Spinal cord (tissue), 10 donors: ENCODE results near the gene HIVEP1. TPM values are rescaled to one million over a fixed set of nuclear protein-coding genes. Genes with fewer than 3 reads are reported as not detected.
A peak's percentile ranks its signal among the peaks of the same experiment; 100 is the strongest.

Source experiments
- DNase-seq, 6 donors: peaks; one replicate each; pipeline versions ENCODE4 v3.0.0 to v3.0.0-alpha.2; 2013 to 2015; ENCODE audit warnings: low spot score in 6 of 6, low read depth in 4 of 6
- H3K27ac ChIP-seq: one replicate; pipeline ENCODE4 v1.5.1; 2013; ENCODE audit warnings: low read depth, low read length, control low read depth
- H3K27me3 ChIP-seq: one replicate; pipeline ENCODE4 v1.6.1; 2013; ENCODE audit warnings: low read length; ENCODE audit not compliant: control insufficient read depth, insufficient read depth
- H3K36me3 ChIP-seq: one replicate; pipeline ENCODE4 v1.6.1; 2013; ENCODE audit warnings: low read length; ENCODE audit not compliant: control insufficient read depth, insufficient read depth
- H3K4me1 ChIP-seq: one replicate; pipeline ENCODE4 v1.6.1; 2013; ENCODE audit warnings: low read length; ENCODE audit not compliant: control insufficient read depth, insufficient read depth
- H3K4me3 ChIP-seq: one replicate; pipeline ENCODE4 v1.5.1; 2013; ENCODE audit warnings: low read depth, low read length, control low read depth
- H3K9me3 ChIP-seq: one replicate; pipeline ENCODE4 v1.6.1; 2013; ENCODE audit warnings: low read length; ENCODE audit not compliant: control insufficient read depth, insufficient read depth
- WGBS: methylation state at CpG from one replicate; pipeline ENCODE4 v1.1.5; 2013; ENCODE audit warnings: missing lambda C conversion rate; ENCODE audit not compliant: insufficient coverage; 5-methylcytosine and 5-hydroxymethylcytosine counted together
- polyA plus RNA-seq, 2 donors: library from polyadenylated mRNA; unstranded; fragments of 120-200 nt; gene quantifications; one replicate each; pipeline ENCODE4 v1.2.1, GENCODE V29; 2013; ENCODE audit not compliant: insufficient read length in 2 of 2
- total RNA-seq, 2 donors: library from RNA; depleted of rRNA in 1 of 2; stranded (reverse); fragments of 120-200 nt in 1 of 2; fragments of >200 nt in 1 of 2; gene quantifications; one replicate each; pipeline versions ENCODE4 v1.2.3 to v1.2.4, GENCODE V29; 2013 to 2014
- donor health status: healthy.

HIVEP1 gene
- total and polyA plus RNA-seq, 4 donors = 20.4 to 29.6 (median 22.5) TPM

GRCh38 chr6:12058172-12058961, 46.3 kb downstream of the HIVEP1 start:
- Histone ChIP-seq H3K27ac (no peak overlapping the region), H3K9me3 (no peaks in the 10 kb centered on the region), H3K4me1 (peaks cover 7% of the 10 kb centered on the region), H3K4me3 (no peak overlapping the region), H3K36me3 (no peaks in the 10 kb centered on the region), H3K27me3 (no peaks in the 10 kb centered on the region)
- 70% methylated on average over 3 of the region's 5 CpGs for WGBS
- DNase-seq = no peak

DNA sequence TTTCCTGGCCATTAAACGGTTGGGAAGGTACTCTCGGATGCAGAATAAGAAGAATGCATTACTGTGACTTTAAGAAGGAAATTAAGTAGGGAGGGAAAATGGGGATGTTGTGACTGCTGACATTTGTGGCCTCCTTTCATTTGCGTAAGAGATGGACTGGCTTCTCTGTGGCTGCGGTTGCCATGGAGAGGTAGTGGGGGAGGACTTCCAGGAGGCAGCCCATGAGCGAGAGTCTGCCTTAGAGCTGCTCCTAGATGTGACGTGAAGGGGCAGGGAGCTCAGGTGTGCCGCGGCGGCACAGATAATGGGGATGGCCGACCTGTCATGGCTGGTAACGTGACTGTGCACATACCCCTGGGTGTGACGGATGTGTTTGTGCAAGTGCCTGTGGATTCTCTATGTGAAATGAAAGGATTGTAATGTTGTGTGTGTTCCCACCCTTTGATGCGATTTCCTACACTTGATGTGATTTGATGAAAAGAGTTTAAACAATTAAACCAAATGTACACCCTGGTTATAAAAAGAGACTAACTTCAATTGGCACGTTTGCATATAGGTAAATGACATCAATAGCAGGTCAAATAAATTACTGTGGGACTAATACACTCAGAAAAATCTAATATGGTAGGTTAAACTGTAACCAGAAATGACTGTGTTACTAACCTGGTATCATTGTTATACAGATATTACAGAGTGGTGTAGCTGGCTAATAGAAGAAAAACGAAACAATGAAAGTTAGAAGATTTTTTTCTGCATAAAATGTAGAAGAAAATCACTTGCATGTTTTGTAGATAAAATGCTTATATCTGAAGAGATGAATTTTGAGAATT, 48.9 kb downstream of the HIVEP1 start:
- no peaks in the 10 kb centered on the region for H3K27me3 ChIP-seq
- DNase-seq = peak; percentile 43 to 94 (median 70)
- H3K4me3 ChIP-seq = peak overlapping the region; percentile 33
- no peaks in the 10 kb centered on the region for H3K9me3 ChIP-seq
- H3K27ac ChIP-seq = no peak overlapping the region
- WGBS = 11% methylated on average over 12 of the region's 15 CpGs
- peaks cover 9% of the 10 kb centered on the region for H3K4me1 ChIP-seq
- H3K36me3 ChIP-seq = no peaks in the 10 kb centered on the region

GRCh38 chr6:12062605-12063004, 50.5 kb downstream of the HIVEP1 start:
- Histone ChIP-seq H3K36me3 (no peaks in the 10 kb centered on the region), H3K27ac (no peak overlapping the region), H3K4me1 (peaks cover 9% of the 10 kb centered on the region), H3K9me3 (no peaks in the 10 kb centered on the region), H3K4me3 (no peak overlapping the region), H3K27me3 (no peaks in the 10 kb centered on the region)
- WGBS = no CpG with 5 or more reads among the region's 5 CpGs
- DNase-seq = no peak

- DNase-seq = no peak
- Histone ChIP-seq H3K36me3 (no peaks in the 10 kb centered on the region), H3K27me3 (no peaks in the 10 kb centered on the region), H3K9me3 (no peaks in the 10 kb centered on the region), H3K4me1 (peaks cover 9% of the 10 kb centered on the region), H3K27ac (no peak overlapping the region), H3K4me3 (no peak overlapping the region)
- WGBS = no CpG with 5 or more reads among the region's 4 CpGs
Measured at GRCh38 chr6:12064131-12064530, 52.0 kb downstream of the HIVEP1 start.

DNA sequence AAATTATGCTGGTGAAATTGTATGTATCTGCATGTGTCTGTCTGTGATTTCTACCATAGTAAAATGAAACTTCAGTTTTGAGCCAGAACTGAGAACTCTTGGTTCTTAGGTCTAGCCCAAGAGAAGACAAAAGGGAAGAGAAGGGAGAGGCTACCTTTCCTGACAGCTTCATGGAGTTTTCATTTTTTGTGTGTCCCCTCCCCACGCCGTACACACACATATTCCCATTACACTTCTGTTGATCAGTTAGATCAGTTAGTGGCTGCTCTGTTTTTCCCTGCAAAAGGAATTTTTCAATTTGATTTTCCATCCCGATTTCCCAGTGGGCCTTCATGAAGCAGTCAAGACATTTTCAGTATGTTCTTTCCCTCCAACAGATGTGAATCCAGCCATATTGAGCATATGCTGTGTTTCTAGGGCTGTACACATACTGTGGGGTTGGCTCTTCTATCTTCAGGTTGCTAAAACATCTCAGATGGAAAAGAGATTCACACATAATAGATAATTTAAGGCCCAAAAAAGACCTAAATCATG, 52.5 kb downstream of the HIVEP1 start:
- Histone ChIP-seq H3K9me3 (no peaks in the 10 kb centered on the region), H3K27ac (no peak overlapping the region), H3K36me3 (no peaks in the 10 kb centered on the region), H3K4me1 (peaks cover 7% of the 10 kb centered on the region), H3K27me3 (no peaks in the 10 kb centered on the region), H3K4me3 (no peak overlapping the region)
- peak in 1 of 6 donors; percentile 62 for DNase-seq
- 94% methylated on average over 2 of the region's 3 CpGs for WGBS

DNA sequence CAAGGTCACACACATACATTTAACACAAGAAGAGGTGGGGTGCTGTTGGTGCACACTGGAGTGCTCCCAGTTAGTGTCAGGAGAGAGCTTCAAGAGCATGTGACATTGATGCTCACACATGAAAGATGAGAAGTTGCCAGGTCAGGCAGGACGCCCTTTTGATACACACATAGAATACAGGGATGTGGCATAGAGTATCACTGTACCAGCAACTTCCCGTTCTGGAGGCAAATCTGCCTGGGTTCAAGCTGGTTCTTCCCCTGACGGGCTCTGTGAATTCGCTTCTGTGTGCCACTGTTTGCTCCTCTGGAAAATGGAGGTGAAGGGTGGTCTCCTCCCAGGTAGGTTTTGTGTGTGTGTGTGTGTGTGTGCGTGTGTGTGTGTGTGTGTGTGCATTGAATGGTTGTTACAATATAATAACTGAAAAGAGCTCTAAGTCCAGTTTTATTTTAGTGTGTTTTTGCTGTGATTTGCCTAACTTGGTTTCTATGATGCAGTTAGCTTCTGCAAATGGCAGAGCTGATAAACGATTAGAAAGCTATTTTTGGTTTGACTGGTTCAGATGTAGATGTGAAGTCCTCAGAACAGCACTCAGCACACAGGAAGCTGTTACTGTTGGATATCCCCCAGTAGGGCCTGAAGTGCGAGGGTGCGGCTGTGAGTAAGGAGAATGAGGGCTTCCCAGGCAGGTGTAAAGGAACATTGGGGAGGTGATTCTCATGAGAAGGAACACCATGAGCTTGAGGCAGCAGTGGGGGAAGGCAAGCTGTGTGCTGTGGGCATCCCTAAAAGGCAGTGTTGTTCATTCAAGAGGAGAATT, 53.4 kb downstream of the HIVEP1 start:
- no peak overlapping the region for H3K27ac ChIP-seq
- peaks cover 6% of the 10 kb centered on the region for H3K4me1 ChIP-seq
- no peak for DNase-seq
- H3K9me3 ChIP-seq = no peaks in the 10 kb centered on the region
- H3K36me3 ChIP-seq = no peaks in the 10 kb centered on the region
- H3K27me3 ChIP-seq = no peaks in the 10 kb centered on the region
- no peak overlapping the region for H3K4me3 ChIP-seq
- 89% methylated on average over 7 of the region's 8 CpGs for WGBS

- no peak overlapping the region for H3K27ac ChIP-seq
- DNase-seq = peak in 1 of 6 donors; percentile 15
- H3K4me1 ChIP-seq = peaks cover 3% of the 10 kb centered on the region
- no peaks in the 10 kb centered on the region for H3K36me3 ChIP-seq
- no peak overlapping the region for H3K4me3 ChIP-seq
- H3K27me3 ChIP-seq = no peaks in the 10 kb centered on the region
- no peaks in the 10 kb centered on the region for H3K9me3 ChIP-seq
Measured at GRCh38 chr6:12066297-12066696, 54.2 kb downstream of the HIVEP1 start.

DNA sequence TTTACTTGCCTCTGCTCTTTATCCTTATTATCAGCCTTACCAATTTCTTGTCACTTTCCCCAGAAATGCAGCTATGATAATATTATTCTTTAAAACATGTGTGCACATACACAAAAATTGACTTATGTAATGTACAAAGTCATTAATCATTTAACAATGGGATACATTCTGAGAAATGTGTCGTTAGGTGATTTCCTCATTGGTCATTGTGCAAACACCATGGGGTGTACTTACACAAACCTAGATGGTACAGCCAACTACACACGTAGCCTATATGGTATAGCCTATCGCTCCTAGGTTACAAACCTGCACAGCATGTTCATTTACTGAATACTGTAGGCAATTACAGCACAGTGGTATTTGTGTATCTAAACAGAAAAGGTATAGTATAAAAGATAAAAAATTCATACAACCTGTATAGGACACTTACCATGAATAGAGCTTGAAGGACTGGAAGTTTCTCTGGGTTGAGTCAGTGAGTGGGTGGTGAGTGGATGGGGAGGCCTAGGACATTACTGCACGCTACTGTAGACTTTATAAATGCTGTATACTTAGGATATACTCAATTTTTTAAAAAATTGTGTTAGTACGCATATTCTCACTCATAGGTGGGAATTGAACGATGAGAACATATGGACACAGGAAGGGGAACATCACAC, 56.9 kb downstream of the HIVEP1 start:
- Histone ChIP-seq H3K27me3 (no peaks in the 10 kb centered on the region), H3K9me3 (no peaks in the 10 kb centered on the region), H3K36me3 (no peaks in the 10 kb centered on the region), H3K4me1 (peaks cover 3% of the 10 kb centered on the region), H3K4me3 (no peak overlapping the region), H3K27ac (no peak overlapping the region)
- no peak for DNase-seq
- WGBS = no CpG with 5 or more reads among the region's 6 CpGs
